ENCODE results near the gene TRIM65. TPM values are rescaled to one million over a fixed set of nuclear protein-coding genes. Genes with fewer than 3 reads are reported as not detected.

Gene TRIM65
- total and polyA plus RNA-seq, 3 donors from 2014 or later = 8.6 to 25.5 (median 23.4) TPM

GRCh38 chr17:75894049-75894733 lies 2.6 kb downstream of the TRIM65 start:
- Histone ChIP-seq H3K27me3 (no peaks in the 10 kb centered on the region), H3K4me3 (no peak overlapping the region), H3K9me3 (no peaks in the 10 kb centered on the region), H3K36me3 (ENCODE audit: low read depth, missing control alignments) (no peaks in the 10 kb centered on the region), H3K4me1 (peaks cover 32% of the 10 kb centered on the region), H3K27ac (no peak overlapping the region)
- intact Hi-C loops (cut with DNase I; ENCODE audit: low total_unique reads) = no loop called here
- no peak for DNase-seq
- TF ChIP-seq POLR2A (IDR thresholded peaks at IDR 0.05) (no peak), CTCF (IDR thresholded peaks at IDR 0.05) (no peak)
- 71 to 74% methylated on average over 22 of the region's 22 CpGs for WGBS, 2 donors

- no peak overlapping the region for H3K27ac ChIP-seq
- H3K4me3 ChIP-seq = no peak overlapping the region
- no peak for DNase-seq
- H3K4me1 ChIP-seq = peaks cover 32% of the 10 kb centered on the region
- intact Hi-C loops (cut with DNase I; ENCODE audit: low total_unique reads) = no loop called here
- no peak for TF ChIP-seq CTCF (IDR thresholded peaks at IDR 0.05)
- no peak for TF ChIP-seq POLR2A (IDR thresholded peaks at IDR 0.05)
- no peaks in the 10 kb centered on the region for H3K27me3 ChIP-seq
- H3K9me3 ChIP-seq = no peaks in the 10 kb centered on the region
- WGBS, 2 donors = 85 to 86% methylated on average over 17 to 18 of the region's 18 CpGs
- H3K36me3 ChIP-seq (ENCODE audit: low read depth, missing control alignments) = no peaks in the 10 kb centered on the region
Measured at GRCh38 chr17:75893305-75894048, 3.3 kb downstream of the TRIM65 start.

- WGBS, 2 donors = 80 to 88% methylated on average over 10 to 16 of the region's 16 CpGs
- no peaks in the 10 kb centered on the region for H3K27me3 ChIP-seq
- TF ChIP-seq POLR2A (IDR thresholded peaks at IDR 0.05) (no peak), CTCF (IDR thresholded peaks at IDR 0.05) (no peak)
- no peaks in the 10 kb centered on the region for H3K36me3 ChIP-seq (ENCODE audit: low read depth, missing control alignments)
- no peak for DNase-seq
- intact Hi-C loops (cut with DNase I; ENCODE audit: low total_unique reads) = no loop called here
- H3K27ac ChIP-seq = no peak overlapping the region
- H3K4me1 ChIP-seq = peaks cover 32% of the 10 kb centered on the region
- H3K9me3 ChIP-seq = no peaks in the 10 kb centered on the region
- no peak overlapping the region for H3K4me3 ChIP-seq
Measured at GRCh38 chr17:75892556-75893224, 4.1 kb downstream of the TRIM65 start.

- intact Hi-C loops (cut with DNase I; ENCODE audit: low total_unique reads) = no loop called here
- H3K27ac ChIP-seq = no peak overlapping the region
- H3K27me3 ChIP-seq = no peaks in the 10 kb centered on the region
- no peak for TF ChIP-seq POLR2A (IDR thresholded peaks at IDR 0.05)
- TF ChIP-seq CTCF (IDR thresholded peaks at IDR 0.05) = no peak
- H3K4me1 ChIP-seq = peaks cover 29% of the 10 kb centered on the region
- WGBS, 2 donors = 67 to 74% methylated on average over 22 to 32 of the region's 32 CpGs
- no peaks in the 10 kb centered on the region for H3K36me3 ChIP-seq (ENCODE audit: low read depth, missing control alignments)
- DNase-seq = no peak
- H3K9me3 ChIP-seq = no peaks in the 10 kb centered on the region
- no peak overlapping the region for H3K4me3 ChIP-seq
Measured at GRCh38 chr17:75891605-75892555, 4.9 kb downstream of the TRIM65 start.
